D721Med (cell line): ENCODE results near the gene CACNA1F.

Experiments
- DNase-seq: peaks from one replicate; pipeline ENCODE4 v3.0.0; 2011; ENCODE audit warnings: low spot score; ENCODE audit not compliant: insufficient read length
- FAIRE-seq: peaks from 2 replicates; lab custom pipeline; 2011; peaks lifted over from hg19 to GRCh38; lab: Jason Lieb, UNC
- CTCF ChIP-seq: IDR thresholded peaks from 2 replicates; pipeline ENCODE4 v1.5.1; 2012; ENCODE audit warnings: mild to moderate bottlenecking, control low read depth; ENCODE audit not compliant: insufficient read depth; ENCODE audit errors: missing control alignments

The CACNA1F gene

GRCh38 chrX:49257846-49258748 is 25.0 kb upstream of the CACNA1F start:
- TF ChIP-seq CTCF = no peak
- DNase-seq (no peak), FAIRE-seq (no peak)

GRCh38 chrX:49257074-49257790 is 24.1 kb upstream of the CACNA1F start:
- no peak for FAIRE-seq
- DNase-seq = no peak
- no peak for TF ChIP-seq CTCF

GRCh38 chrX:49256268-49256995 is 23.3 kb upstream of the CACNA1F start:
- FAIRE-seq = no peak
- no peak for DNase-seq
- TF ChIP-seq CTCF = no peak

DNA sequence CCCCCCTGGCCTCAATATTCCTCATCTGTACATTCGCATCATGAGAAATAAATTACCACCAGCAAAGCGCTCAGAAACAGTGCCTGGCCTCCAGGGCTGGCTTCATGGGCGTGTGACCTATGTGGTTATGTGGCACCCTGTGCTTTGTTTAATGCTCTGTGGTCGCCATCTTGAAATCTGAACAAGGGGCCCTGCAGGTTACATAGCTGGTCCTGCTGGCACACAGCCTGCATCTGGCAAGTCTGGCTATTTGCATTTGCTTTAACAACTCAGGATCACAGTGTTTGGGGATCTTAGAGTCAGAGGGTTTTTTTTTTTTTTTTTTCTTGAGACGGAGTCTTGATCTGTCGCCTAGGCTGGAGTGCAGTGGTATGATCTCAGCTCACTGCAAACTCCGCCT is 21.5 kb upstream of the CACNA1F start:
- DNase-seq (no peak), FAIRE-seq (no peak)
- TF ChIP-seq CTCF = no peak

DNA sequence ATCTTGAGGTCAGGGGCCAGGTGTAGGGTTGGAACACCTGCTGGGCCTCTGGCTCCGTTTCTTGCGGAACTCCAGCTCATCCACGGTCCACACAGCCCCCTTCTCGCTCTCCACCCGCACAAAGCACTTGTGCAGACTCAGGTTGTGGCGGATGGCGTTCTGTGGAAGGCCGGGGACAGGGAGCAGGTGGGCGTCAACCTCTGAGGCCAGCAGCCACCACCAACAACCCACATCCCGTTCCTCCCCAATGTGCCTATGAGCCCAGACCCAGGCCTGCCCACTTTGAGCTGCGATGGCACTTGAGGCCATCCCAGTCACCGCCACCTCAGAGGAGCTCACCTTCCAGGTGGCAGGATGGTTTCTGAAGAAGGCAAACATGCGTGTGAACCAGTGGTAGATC is 18.2 kb upstream of the CACNA1F start:
- FAIRE-seq (no peak), DNase-seq (no peak)
- TF ChIP-seq CTCF = no peak

DNA sequence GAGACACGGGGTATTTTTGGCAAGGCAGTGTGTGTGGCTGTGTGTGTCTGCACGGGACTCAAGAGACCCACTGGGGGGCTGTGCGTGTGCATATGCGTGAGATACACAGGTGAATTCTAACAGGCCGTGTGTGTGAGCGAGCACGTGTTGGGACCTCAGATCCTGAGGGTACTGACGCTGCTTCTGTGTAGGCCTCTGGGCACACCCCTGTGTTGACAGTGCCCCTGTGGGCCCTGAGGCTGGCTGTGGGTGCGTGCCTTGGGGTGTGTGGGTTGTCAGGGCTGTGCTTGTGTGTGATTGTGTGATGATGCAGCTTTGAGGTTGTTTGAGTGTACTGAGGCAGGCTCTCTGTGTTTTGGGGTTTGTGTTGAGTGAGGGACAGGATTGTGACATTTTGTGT is 17.4 kb upstream of the CACNA1F start:
- FAIRE-seq (no peak), DNase-seq (no peak)
- no peak for TF ChIP-seq CTCF
